ENCODE results near the gene SNX30.

Gene SNX30

DNA sequence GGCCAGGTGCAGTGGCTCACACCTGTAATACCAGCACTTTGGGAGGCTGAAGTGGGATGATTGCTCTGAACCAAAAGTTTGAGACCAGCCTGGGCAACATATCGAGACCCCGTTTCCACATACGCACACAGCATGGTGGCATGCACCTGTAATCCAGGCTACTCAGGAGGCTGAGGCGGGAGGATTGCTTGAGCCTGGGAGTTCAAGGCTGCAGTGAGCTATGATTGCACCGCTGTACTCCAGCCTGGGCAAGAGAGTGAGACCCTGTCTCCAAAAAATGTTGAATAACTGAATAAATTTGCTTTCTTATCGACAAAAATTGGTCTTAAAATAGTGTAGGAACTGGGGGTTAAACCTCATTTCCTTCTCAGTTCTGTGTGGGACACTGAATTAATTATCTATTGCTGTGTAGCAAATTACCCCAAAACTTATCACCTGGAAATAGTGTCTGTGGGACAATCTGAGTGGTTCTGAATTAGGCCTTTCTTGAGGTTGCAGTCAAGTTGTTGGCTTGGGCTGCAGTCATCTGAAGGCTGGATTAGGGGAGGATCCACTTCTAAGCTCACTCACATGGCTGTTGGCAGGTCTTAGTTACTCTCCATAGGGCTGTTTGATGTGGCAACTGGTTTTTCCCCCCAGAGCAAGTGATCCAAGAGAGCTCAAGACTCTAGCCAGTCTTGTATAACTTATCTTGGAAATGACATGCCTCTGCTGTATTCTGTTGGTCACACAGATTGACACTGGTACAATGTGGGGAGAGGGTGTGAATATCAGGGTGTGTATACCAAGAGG, 2.0 kb downstream of the SNX30 start:
- no peak for DNase-seq (ENCODE audit: extremely low read depth in 1 of 2, low read depth in 1 of 2)

DNA sequence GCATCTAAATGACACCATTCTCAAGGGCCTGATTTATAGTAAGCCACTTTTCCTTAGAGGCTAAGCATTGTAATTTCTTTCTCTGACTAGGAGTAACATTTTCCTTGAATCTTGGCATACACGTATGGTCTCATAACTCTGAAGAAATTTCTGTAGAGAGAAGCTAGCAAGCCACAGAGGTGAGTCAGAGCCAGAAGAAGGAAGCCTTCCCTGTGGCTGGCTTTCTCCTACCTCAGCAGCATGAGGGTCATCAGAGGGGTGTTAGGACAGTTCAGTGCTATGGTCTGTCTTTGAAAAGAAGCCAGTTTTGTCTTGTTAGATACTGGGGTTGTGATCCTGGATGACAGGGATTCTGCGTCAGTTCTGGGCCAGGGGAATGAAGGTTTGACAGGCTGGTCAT, 3.2 kb downstream of the SNX30 start:
- no peak for DNase-seq (ENCODE audit: extremely low read depth in 1 of 2, low read depth in 1 of 2)

DNA sequence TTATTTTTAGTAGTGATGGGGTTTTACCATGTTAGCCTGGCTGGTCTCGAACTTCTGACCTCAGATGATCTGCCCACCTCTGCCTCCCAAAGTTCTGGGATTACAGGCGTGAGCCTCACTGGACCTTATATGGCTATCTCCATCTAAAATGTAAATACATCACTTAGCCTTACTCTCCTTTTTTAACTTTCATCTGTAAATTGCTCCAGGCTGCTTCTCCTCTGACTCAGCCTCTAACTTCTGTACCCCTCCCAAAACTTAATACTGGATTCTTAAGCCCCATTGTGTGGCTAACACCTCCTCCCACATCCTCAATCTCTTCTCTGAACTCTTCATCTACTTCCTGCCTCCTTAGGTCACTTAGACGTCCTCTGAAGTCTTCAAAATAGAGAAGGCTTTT, 4.0 kb downstream of the SNX30 start:
- DNase-seq (ENCODE audit: extremely low read depth in 1 of 2, low read depth in 1 of 2) = no peak

DNA sequence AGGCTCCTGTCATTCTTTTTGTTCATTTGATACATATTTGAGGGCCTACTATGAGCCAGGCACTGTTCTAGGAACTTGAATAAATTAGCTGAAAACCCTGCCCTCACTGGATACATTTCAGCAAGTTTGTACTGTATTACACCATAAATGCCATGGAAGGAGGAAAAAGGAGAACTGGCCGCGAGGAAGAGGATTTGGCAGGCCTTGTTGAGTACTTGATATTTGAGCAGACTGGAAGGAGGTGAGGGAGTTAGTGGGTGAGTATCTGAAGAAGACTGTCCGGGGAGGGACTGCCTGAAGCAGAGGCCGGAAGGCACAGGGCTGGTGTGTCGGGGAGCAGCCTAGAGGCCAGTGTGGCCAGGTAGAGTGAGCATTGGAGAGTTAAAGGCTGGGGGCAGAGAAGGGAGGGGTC, 4.5 kb downstream of the SNX30 start:
- no peak for DNase-seq (ENCODE audit: extremely low read depth in 1 of 2, low read depth in 1 of 2)

DNA sequence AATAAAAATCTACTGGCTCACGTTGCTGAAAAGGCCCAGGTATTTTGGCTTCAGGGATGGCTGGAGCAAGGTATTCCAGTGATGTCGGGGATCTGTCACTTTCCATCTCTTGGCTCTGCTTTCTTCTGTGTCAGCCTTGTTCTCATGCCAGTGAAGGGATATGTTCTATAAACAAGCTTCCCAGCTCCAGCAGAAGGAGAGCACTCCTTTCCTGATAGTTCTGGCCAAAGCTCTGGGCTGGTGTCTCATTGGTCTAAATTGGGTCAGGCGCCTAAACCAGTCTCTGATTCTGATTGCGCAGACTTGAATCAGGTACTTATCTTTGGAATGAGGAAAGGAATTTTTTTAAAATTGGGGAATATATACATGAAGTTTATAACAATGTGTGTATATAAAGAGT, 5.1 kb downstream of the SNX30 start:
- no peak for DNase-seq (ENCODE audit: extremely low read depth in 1 of 2, low read depth in 1 of 2)

DNA sequence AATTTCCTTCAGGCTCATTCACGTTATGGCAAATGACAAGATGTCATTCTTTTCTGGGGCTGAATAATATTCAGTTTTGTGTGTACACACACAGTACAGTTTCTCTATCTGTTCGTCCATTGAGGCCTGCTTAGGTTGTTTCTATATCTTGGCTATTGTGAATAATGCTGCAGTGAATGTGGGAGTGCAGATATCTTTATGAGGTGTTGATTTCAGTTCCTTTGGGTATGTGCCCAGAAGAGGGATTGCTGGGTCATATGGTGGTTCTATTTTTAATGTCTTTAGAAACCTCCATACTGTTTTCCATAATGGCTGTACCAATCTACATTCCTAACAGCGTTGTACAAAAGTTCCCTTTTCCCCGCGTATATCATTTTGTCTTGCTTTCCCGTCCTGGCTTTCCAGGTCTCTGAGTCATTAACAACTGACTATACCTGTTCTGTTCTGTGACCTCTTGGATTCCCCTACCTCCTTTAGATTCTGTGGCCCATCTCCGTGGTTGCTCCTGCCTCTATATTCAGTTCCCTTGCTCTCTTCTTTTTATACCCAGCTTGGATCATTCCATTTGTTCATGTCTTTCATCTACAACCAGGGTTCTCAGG, 6.8 kb downstream of the SNX30 start:
- DNase-seq (ENCODE audit: extremely low read depth in 1 of 2, low read depth in 1 of 2) = no peak

DNA sequence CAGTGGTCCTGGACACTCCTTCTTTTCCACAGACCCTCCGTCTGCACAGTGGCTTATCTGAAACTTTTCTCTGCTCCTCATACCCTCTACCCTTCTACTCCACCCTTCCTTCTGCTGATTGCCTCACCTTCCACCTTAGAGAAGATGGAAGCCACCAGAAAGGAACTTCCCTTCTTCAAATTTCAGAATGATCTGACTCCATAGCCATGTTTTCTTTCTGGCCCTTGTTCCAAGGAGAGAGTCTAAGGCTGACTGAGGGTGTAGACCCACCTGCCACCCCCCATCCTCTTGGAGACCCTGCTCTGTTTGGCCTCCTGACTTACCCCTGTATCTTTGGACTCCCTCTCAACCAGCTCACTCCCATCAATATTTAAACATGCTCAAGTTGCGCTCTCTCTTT, 7.4 kb downstream of the SNX30 start:
- DNase-seq (ENCODE audit: extremely low read depth in 1 of 2, low read depth in 1 of 2) = no peak

DNA sequence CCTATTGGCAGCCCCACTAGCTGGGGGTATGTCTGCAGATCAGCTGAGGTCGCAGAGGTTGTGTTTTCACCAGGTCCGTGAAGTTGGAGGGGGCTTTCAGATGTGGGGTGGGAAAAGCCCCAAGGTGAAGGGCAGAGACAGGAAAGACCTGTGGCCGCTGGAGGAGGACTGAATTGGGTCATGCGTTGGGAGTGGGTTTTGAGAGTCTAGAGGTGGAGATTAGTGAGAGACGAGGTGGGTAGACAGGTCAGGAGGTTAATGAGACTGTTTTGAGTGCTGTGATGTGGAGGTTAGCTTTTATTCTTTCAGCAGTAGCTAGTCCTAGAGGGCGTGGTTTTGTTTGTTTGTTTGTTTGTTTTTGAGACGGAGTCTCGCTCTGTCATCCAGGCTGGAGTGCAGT, 10.3 kb downstream of the SNX30 start:
- no peak for DNase-seq (ENCODE audit: extremely low read depth in 1 of 2, low read depth in 1 of 2)

DNA sequence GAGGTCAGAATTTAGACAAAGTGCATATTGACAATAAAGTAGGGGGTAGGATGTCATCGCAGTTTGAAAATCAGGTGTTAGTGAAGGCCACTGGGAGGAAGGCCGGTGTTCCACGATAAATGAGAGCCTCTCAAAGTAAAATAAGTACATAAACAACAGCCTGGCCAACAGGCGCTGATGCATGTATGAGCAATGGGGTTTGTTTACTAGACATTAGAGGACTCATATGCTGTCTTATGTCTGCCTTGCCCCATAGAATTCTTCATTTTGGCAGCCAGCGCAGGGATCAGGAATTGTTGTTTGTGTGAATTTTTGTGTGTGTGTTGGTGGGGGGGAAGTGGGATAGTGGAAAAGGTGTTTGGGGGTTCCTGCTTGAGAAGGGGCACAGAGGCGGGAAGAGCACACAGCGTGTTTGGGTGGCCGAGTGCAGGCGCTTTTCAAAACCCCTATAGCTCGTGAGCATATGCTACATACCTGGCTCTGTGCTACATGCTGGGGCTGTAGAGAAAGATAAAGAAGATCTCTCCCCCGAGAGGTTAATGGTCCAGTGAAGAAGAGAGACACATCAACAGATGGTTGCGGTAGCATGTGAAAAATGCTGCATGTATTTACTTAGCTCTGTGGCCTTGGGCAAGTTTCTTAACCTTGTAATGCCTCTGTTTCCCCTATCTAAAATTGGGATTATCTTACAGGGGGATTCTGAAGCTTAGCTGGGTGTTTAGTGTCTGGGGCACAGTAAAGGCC, 11.5 kb downstream of the SNX30 start:
- DNase-seq (ENCODE audit: extremely low read depth in 1 of 2, low read depth in 1 of 2) = no peak

DNA sequence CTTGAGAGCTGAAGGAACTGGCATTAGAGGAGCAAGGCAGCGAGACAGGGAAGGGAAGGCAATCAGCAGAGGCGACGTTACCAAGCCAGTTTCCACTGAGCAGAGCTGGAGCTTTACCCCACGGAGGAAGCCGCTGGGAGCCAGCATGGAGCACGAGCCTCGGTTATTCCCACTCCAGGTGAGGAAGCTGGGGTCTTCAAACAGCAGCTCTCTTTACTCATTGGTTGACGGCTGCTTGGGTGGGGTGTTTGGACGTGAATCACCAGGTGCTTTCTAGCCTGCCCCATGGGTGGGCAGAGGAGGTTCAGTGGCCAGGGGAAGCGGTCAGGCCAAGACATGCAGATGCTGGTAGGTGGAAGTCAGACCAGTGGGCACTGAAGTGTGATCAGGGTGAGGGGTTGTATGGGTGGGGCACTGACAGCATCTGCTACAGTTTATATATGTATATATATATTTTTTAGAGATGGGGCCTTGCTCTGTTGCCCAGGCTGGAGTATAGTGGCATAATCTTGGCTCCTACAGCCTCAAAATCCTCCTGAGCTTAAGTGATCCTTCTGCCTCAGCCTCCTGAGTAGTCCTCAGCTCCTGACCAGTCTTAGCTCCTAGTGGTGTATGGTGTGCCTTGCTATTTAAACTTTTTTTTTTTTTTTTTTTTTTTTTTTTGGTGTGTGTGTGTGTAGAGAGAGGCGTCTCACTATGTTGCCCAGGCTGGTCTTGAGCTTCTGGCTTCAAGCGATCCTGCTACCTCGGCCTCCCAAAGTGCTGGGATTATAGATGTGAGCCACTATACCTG, 12.4 kb downstream of the SNX30 start:
- no peak for DNase-seq (ENCODE audit: extremely low read depth in 1 of 2, low read depth in 1 of 2)

DNA sequence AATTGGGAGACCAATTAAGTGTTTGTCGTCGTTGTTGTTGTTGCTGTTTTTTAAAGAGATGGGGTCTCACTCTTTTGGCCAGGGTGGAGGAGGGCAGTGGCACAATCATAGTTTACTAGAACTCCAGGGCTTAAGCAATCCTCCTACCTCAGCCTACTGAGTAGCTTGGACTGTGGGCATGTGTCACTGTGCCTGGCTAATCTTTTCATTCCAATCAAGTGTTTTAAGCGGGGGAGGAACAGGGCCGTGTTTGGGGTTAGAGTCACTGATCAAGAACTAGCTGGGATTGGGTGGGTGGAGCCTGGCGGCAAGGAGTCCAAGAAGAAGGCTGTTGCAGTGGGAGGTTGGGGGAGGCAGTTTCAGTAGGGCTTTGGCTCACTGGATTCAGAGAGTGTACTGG, 13.8 kb downstream of the SNX30 start:
- DNase-seq (ENCODE audit: extremely low read depth in 1 of 2, low read depth in 1 of 2) = no peak

DNA sequence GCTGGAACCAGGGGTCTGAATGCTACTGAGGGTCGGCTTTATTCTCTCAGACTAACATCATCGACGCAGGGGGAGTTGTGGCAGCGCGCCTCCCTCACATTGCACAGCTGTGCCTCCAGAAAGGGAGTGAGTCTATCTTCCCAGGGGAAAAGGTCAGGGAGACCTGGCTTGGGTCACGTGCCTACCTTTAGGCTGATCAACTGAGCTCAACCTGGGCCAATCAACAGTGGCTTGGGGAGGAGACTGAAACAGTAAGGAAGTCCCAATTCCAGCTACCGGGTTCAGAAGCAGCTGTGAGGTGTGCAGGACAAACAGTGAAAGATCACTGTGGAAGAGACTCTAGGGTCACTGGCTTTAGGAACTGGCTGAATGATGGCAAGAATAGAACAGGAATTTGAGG, 14.3 kb downstream of the SNX30 start:
- no peak for DNase-seq (ENCODE audit: extremely low read depth in 1 of 2, low read depth in 1 of 2)

DNA sequence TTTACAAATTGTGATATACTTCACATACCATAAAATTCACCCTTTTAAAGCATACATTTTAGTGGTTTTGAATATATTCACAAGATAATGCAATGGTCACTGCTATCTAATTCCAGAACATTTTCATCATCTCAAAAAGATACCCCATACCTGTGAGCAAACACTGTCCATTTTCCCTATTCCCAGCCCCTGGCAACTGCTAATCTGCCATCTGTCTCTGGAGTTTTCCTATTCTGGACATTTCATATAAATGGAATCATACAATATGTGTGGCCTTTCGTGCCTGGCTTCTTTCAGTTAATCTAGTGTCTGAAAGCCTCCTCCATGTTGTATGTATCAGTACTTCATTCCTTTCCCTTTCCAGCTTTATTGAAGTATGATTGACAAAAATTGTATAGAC, 14.7 kb downstream of the SNX30 start:
- no peak for DNase-seq (ENCODE audit: extremely low read depth in 1 of 2, low read depth in 1 of 2)

DNA sequence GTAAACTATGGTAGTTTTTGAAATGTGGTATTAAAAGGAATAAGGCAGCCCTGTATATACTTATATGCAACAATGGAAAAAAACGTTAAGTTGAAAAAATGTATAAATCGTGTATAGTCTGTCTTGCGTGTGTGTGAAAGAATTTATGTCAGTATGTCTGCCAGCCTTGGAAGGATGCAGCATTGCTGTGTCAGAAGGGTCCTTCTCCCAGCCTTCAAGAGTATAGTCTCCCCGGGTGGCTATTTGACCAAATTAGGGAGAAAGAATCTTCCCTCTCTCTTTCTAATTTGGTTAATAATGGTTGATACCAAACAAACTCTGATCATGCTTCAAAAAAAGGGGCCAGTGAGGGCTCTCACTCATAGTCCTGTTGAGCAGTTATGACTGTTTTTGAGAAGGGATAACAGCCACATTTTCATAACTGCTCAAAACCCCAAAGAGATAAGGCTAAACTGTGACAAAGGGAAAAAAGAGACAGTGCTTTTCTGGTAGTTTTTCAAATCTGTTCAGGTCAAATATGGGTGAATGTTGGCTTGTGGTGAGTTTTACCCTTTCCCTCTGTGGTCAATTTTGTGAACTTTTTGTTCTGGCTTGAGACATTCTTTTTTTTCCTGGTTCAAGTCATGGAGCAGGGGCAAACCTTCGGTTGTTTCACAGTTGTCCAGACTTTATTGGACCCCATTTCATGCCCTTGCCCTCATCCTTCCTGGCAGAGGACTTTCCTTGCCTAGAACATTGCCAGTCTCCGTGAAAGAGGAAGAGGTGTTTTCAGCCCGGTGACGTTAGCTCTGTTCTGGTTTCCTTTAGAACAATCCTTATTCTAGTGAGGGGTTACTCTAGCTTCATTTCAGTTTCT, 21.0 kb downstream of the SNX30 start:
- no peak for DNase-seq (ENCODE audit: extremely low read depth in 1 of 2, low read depth in 1 of 2)

DNA sequence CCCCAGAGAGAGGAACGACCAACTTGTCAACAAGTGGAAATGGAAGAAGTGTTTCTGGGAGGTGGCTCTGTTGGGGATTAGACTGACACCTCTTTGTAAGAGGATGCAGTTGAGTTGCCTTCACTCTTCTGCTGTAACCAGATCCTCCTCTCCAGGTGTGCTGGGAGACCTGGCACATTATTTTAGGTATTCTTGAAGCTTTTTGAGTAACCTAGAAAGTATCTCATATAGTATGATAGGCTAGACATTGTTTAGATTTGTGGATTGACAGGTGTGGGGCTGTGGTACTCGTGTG, 21.6 kb downstream of the SNX30 start:
- no peak for DNase-seq (ENCODE audit: extremely low read depth in 1 of 2, low read depth in 1 of 2)

DNA sequence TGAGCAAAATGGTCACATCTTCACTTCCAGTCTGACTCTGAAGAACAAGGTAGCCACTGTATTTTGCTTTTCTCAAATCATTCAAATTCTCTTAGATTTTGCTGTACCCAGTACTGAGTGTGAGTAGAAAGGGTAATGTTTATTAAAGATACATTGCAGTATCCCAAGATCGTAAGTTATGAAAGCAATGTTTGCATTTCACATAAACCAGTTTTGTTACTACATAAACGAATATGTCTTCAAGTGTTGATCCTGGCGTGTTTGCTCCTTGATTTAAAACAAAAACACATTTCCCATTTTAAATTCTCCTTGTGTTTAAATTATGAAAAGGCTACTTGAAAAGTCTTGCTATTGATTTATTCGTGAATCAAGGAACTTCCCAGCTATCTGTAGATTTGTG, 22.0 kb downstream of the SNX30 start:
- DNase-seq (ENCODE audit: extremely low read depth in 1 of 2, low read depth in 1 of 2) = no peak

DNA sequence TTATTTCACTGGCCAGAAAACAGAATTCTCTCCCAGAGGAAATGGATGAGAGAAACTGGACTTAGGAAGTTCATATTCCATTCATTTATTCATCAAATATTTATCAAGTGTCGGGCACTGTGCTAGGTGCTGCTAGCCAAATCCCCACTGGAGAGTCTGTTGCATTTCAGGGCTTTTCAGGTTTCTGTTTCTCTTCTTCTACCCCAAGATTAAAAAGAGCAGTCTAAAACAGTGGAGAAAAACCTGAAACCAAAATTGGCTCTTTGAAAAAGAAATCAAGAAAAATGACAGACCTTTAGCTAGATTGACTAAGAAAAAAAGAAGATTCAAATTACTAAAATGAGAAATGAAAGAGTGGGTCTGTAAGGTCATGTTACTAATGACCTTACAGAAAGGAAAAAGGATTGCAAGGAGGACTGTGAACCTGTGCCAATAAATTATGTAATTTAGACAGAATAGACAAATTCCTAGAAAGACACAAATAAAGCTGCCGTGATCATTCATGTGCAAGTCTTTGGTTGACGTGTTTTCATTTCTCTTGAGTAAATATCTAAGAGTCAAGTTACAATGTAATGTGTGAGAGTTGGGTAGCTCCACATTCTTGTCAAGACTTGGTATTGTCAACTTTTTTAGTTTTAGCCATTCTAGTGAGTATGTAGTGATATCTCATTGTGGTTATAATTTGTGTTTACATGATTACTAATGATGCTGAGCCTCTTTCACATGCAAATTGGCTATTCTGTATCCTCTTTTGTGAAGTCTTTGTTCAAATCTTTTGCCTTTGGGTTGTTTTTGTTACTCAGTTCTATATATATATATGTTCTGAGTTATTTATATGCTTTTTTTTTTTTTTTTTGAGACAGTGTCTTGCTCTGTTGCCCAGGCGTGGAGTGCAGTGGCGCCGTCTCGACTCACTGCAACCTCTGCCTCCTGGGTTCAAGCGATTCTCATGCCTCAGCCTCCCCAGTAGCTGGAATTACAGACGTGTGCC, 23.7 kb downstream of the SNX30 start:
- DNase-seq (ENCODE audit: extremely low read depth in 1 of 2, low read depth in 1 of 2) = no peak

DNA sequence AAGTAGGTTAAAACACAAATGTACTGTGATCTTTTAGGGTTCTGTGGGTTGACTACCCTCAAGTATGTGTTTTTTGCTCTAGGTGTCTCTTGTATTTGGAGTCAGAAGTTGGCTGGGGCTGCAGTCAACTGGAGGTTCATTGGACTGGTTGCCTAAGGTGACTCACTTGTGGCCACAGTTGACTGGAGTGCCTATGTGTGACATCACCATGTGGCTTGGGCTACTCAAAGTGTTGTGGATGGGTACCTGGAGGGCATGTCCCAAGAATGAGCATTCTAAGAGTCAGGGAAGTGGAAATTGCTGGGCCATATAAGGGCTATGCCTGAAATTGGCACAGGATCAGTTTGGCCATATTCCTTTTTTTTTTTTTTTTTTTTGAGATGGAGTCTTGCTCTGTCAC, 27.4 kb downstream of the SNX30 start:
- DNase-seq (ENCODE audit: extremely low read depth in 1 of 2, low read depth in 1 of 2) = no peak

DNA sequence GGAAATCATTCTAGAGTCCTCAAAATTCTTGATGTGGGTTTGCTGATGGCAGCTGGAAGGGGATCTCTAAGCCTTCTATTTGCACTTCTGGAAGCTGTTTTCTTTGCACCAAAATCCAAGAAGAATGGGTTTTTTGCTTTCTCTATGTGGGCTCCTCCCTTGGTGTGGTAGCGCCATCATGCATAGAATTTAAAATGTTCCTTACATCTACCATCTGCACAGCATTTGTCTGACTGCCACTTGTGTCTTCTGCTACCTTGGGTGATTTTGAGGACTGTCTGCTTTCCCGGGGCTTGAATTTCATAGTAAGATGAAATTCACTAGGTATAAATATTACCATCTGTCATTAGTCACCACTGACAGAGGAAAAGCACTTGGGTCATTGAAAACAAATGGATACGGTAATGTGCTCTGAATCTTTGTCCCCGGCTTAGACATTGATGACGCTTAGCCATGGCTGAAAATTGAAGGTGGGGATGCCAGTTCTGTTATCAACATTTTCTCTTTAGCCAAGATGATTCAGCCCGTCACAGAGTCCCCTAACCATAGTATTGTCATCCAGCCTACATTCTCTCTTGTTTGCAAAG, 30.0 kb downstream of the SNX30 start:
- DNase-seq (ENCODE audit: extremely low read depth in 1 of 2, low read depth in 1 of 2) = no peak
